Hepatocyte (in vitro differentiated cells): ENCODE results near the gene MEX3A.
"Not testable (repeated sequence)": the region's sequence is repeated elsewhere in the genome, so short reads cannot be mapped to it uniquely, and the experiment has no call there.

Experiments
- EZH2phosphoT487 ChIP-seq: fragments of 200-600 bp; sonication (generic); IDR thresholded peaks from one replicate; pipeline ENCODE4 v1.6.1; 2018; ENCODE audit warnings: antibody characterized with exemption, mild to moderate bottlenecking, low read depth, moderate library complexity; ENCODE audit not compliant: unreplicated experiment, severe bottlenecking
- TF ChIP-seq, protein P1 (sequence below): fragments of 200-600 bp; sonication (generic); IDR thresholded peaks from 2 replicates; pipeline ENCODE4 v1.5.1; 2016; ENCODE audit warnings: antibody characterized with exemption, mild to moderate bottlenecking; ENCODE audit not compliant: poor library complexity

DNA sequence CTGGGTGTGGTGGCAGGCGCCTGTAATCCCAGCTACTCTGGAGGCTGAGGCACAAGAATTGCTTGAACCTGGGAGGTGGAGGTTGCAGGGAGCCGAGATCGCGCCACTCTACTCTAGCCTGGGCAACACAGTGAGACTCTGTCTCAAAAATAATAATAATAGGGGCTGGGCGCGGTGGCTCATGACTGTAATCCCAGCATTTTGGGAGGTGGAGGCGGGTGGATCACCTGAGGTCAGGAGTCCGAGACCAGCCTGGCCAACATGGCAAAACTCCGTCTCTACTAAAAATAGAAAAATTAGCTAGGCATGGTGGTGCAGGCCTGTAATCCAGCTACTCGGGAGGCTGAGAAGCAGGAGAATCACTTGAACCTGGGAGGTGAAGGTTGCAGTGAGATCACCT is 43.3 kb upstream of the MEX3A start:
- TF ChIP-seq, protein P1, sequence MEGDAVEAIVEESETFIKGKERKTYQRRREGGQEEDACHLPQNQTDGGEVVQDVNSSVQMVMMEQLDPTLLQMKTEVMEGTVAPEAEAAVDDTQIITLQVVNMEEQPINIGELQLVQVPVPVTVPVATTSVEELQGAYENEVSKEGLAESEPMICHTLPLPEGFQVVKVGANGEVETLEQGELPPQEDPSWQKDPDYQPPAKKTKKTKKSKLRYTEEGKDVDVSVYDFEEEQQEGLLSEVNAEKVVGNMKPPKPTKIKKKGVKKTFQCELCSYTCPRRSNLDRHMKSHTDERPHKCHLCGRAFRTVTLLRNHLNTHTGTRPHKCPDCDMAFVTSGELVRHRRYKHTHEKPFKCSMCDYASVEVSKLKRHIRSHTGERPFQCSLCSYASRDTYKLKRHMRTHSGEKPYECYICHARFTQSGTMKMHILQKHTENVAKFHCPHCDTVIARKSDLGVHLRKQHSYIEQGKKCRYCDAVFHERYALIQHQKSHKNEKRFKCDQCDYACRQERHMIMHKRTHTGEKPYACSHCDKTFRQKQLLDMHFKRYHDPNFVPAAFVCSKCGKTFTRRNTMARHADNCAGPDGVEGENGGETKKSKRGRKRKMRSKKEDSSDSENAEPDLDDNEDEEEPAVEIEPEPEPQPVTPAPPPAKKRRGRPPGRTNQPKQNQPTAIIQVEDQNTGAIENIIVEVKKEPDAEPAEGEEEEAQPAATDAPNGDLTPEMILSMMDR = not testable (repeated sequence)
- not testable (repeated sequence) for TF ChIP-seq EZH2phosphoT487
